Vagina (tissue), 2 donors: ENCODE results near the gene PRSS22.
A peak's percentile ranks its signal among the peaks of the same experiment; 100 is the strongest.

ENCODE experiments used
- CTCF ChIP-seq, 3 experiments: fragments of 450-650 bp in 2 of 3; fragments of 200-600 bp in 1 of 3; sonication (generic) in 1 of 3; IDR thresholded peaks; one replicate each; pipeline ENCODE4 v1.5.1; 2017 to 2019; ENCODE audit warnings: antibody characterized with exemption in 3 of 3, mild to moderate bottlenecking in 2 of 3, moderate library complexity in 2 of 3
- POLR2A ChIP-seq, 2 donors: fragments of 450-650 bp; IDR thresholded peaks; one replicate each; pipeline ENCODE4 v1.6.1; 2017; ENCODE audit warnings: antibody characterized with exemption in 2 of 2, mild to moderate bottlenecking in 2 of 2, moderate library complexity in 2 of 2

DNA sequence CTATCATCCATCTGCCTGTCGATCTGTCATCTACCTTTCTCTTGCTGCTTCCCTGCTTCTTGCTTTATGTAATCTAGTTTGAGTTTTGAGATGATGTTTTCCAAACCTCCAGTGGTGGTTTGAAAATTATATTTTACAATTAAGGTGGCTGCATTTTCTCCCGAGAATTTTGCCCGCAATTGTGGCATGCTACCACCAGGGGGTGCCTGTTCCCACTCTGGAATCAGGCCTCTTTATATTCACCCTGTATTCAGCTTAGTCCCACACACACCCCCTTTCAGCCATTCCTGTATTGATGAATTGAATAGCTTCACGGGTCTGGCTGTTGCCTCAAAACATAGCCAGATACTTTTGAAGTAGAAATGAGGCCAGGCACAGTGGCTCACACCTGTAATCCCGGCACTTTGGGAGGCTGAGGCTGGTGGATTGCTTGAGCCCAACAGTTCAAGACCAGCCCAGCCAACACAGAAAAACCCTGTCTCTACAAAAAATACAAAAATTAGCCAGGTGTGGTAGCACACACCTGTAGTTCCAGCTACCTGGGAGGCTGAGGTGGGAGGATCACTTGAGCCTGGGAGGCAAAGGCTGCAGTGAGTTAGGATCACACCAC, 3.2 kb downstream of the PRSS22 start:
- TF ChIP-seq CTCF (IDR thresholded peaks at IDR 0.05) = peak in 1 of 3 experiments; percentile 11
- no peak for TF ChIP-seq POLR2A (IDR thresholded peaks at IDR 0.05)
